Smooth muscle cell of the brain vasculature (primary cell): ENCODE measurements around the gene RBM19.

Experiments
- DNase-seq: peaks from one replicate; pipeline ENCODE4 v3.0.0-alpha.2; 2012; ENCODE audit warnings: low read depth, low spot score

Gene RBM19

DNA sequence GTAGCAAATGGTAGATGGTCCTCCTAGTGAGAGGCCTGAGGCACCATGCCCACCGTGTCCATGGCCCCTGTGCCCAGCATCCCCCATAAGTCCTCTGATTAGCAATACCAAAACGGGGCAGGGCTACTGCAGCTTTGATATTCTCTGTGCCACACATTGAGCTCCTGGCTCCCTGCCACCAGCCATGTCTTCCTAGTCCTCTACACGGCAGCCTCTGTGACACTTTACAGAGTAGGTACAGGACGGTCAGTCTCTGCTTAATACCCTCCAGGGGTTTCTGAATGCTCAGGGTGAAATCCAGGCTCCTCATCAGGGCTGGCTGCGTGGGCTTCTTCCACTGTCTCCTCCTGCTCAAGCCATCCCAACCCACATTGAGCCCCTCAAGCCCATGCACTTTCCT, 8.0 kb downstream of the RBM19 start:
- DNase-seq: no peak

DNA sequence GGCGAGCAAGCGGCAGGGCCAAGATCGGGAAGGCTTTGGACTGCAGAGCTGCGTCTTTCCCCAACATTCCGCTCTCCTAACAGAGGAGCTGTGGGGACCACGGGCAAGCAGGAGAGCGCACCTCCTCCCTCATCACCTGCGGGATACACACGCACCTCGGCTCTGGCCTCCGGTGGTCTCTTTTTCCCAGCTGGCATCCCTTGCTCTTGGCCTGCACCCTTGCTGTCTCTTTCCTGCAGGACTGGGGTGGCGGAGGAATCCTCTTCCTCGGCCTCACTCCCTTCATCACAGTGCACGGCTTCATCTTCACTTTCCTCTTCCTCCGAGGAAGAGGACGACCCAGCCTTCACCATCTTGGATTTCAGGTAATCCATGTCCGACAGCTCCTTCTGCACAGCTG, 8.5 kb downstream of the RBM19 start:
- no peak for DNase-seq

DNA sequence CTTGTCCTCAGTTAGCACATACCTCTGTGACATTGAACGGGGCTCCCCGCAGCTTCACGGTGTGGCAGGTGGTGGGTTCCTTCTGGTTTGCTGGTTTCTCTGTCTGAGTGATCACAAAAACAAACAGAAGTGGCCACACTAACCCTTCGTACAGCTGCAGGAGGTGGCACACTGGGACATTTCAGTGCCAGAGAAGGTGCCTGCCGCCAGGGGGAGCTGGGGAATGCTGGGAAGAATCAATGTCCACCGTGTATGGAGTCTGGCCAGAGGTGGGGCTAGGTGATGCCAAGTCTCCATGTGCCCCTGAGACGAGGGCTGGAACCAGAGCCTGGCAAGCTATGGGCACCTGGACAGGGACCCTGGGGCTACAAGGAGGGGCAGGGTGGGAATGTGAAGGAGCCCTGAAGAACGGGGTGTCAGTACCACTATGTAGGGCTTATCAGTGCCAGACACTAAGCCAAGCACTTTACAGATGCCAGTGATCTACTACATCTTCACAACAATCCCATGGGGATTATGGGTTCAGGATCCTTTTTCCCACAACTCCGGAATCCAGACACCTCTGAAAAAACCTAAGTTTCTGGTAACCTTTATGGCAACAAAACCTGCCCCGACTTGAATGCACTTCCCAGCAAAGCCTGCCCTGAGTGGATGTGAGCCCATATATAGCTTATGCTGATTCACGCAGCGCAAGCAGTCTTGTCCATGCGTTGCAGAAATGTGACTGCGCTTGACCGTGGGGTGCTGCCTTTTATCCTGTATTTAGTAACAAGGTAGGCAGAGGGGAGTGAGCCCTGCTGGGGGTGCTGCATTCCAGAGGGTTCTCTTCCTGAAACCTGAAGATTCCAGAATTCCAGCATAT, 10.8 kb downstream of the RBM19 start:
- no peak for DNase-seq

GRCh38 chr12:113954547-113954946, 11.6 kb downstream of the RBM19 start:
- no peak for DNase-seq

- DNase-seq: no peak
Observed at GRCh38 chr12:113950873-113951272, 15.3 kb downstream of the RBM19 start.

- DNase-seq: no peak
Observed at GRCh38 chr12:113949321-113950305, 16.5 kb downstream of the RBM19 start.

DNA sequence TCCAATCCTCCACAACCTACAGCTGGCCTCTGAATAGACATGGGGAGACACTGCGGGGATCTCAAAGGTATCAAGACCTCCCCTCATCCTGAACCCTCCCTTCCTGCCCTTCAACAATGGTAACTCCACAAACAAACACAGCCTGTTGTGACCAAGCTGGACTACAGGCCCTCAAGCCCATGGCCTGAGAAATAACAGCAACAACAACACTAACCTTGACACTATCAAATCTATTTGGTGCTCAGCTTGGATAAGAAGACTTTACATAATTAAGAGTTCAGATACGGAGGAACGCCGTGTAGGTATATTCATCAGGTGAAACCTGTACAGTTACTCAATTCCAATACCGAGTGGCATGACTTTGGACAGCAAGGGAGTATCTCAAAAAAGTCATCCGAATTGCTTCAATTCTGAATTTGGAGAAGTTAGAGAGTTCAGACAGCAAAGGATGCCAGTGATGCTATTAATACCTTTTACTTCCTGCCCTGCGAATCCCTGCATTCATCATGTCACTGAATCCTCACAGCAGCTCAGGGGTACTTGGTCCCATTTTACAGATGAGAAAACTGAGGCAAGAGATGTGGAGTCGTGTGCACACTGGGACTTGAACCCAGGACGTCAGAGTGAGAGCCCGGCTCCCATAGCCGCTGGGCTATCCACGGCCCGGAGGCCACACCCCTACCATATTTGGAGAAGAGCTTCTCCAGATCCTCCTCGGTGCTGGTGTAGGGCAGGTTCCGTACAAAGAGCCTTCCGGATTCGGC, 17.8 kb downstream of the RBM19 start:
- no peak for DNase-seq

DNA sequence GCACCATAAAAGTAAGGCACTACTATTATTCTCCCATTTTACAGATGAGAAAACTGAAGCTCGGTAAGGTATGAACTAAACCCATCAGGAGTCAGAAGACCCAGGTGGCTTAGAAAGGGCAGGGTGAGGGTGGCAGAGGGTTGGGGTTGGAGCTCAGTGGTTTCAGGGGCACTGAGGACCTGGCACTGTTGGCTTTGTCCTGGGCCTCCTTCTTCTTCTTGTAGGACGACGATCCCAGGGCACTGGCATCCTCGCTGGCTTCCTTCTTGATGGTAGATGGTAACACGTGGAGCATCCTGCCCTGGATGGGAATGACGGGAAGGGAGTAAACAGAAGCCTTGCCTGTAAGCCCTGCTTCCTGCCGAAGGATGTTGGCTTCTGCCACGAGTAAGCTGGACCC, 19.9 kb downstream of the RBM19 start:
- no peak for DNase-seq

DNA sequence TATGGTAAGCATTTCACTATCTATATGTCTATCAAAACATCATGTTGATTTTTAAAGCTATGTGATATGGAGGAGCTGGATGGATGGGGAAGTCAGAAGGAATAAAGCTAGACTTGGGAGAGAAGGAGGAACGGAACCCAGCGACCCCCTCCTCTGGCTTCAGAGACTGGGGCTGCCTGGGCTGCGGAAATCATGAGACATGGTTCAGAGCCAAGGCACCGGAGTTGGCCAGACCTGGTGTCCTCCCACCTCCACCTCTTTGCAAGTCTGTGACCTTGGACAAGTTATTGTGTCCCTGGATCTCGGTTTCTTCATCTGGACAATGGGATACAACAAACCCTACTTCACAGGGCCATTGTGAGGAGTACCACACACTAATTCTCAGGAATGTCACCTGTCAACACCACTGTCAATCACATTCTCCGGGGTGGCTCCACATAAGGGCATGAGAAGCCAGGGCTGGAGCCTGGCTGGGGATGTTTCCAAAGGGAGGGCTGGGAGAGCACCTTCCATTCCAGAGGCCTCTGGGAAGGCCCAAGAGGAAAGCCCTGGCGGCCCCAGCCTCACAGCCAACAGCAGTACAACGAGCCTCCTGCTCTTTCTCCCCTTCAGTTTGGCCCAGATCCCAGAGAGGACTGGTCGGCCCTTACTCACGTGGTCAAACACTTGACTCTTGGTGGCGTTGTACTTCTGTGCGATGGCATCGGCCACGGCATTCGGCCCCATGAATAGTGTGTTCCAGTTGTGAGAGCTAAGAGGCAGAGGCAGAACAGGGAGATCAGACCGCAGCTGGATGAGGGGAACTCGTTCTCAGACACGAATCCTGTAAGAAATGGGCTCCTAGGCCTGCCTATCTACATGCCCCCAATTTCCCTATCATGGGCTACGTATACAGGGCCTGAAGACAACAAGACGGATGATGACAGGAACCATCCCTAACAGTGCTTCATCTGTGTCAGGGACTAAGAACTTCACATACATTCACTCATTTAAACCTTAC, 20.7 kb downstream of the RBM19 start:
- DNase-seq: no peak

- DNase-seq: no peak
Observed at GRCh38 chr12:113942209-113942608, 23.9 kb downstream of the RBM19 start.

- DNase-seq: no peak
Observed at GRCh38 chr12:113941208-113941486, 25.0 kb downstream of the RBM19 start.

DNA sequence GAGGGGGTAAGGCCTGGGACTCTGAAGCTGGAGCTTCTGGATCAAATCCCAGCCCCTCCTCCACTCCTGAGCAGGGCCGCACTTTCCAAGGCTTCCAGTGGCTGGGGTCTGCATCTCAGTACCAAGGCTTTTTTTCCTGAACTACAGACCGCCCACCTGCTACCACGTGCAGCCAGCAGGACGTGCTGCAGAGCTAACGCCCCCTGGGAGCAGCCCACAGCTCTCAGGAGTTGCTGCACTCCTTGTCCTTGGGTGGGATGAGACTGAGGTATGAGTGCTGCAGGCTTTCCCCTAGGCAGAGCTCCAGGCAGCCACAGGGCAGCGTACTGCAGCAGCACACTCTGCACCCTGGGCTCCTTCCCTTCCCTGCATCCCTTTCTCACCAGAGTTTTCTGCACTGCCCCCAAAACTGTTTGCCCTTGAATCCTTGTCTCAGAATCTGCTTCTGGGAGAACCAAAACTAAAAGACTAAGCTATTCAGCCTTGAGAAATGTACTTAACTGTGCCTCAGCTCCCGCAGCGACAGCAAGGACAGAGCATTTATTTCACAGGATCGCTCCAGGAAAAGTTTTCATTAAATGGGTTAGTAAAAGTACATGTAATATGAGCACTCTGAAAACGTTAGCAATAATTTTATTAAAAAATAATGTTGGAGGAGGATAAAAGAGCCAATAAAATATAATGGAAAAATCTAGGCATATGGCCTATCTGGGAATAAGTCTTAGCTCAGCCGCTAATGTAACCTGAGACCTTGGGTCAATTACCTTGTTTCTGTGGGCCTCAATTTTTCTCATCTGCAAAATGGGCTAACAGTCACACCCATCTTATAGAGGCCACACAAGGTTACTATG, 25.5 kb downstream of the RBM19 start:
- no peak for DNase-seq

DNA sequence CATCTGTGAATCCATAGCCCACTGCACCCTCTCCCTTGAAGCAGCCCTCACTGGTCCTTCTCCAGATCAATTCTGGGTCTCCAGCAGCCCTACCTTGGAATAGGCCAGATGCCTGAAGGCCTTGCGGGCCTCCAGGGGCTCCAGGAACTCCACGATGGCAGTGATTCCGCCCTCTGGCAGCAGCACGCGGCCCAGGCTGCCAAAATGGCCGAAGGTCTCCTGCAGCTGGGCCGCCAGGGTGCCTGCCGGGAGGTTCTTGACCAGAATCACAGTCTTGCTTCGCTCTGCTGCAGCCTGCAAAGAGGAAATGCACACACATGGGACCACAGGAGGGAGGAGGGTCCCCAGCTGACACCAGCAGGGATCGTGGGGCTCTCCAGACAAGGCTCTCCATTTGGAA, 26.3 kb downstream of the RBM19 start:
- DNase-seq: no peak

DNA sequence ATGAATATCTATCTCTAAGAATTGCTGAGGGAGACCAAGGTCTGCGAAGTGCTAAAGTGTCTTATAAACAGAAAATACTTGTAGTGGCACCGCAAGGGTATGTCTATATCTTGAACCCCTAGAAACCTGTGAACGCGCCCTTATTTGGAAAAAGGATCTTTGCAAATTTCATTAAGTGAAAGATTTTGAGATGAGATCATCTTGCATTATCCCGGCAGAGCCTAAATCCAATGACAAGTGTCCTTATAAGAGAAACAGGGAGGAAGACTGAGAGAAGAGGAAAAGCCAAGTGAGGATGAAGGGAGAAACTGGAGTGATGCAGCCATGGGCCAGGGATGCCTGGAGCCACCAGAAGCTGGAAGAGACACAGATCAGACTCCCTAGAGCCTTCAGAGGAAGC, 27.7 kb downstream of the RBM19 start:
- DNase-seq: no peak

DNA sequence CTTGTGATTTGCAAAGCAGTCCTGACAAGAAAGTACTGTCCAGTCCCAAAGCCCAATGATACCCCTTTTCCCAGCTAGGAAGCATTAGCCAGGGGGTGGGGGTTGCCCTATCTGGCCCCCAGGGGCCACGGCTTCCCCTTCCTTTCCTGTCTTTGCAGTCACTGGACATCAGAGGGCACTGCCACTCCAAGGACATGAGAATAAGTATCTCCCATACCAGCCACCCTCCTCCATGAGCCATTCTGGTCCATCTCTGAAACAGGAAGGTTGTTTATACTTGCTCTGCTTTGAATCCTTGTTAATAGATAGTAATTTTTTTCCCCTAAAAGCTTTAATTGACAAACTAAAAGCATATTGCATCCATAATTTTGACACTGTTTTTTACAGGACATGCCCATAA, 29.7 kb downstream of the RBM19 start:
- DNase-seq: no peak

DNA sequence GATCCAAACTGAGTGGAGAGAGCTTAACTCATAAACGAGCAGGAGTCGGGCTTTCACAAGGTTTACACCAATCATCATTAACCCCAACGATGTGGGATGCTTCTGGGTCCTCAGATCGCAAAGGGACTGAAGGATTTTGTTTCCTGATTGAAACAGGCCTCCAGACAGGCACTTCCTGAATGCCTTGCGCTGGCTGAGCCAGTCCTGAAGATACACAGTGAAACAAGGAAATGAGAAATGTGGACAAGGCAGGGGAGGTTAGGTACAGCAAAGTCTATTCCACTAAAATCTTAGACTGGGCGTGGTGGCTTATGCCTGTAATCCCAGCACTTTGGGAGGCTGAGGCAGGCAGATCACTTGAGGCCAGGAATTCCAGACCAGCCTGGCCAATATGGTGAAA, 30.7 kb downstream of the RBM19 start:
- DNase-seq: no peak

GRCh38 chr12:113934946-113935345, 31.2 kb downstream of the RBM19 start:
- no peak for DNase-seq

- DNase-seq: no peak
Observed at GRCh38 chr12:113934060-113934814, 31.9 kb downstream of the RBM19 start.

DNA sequence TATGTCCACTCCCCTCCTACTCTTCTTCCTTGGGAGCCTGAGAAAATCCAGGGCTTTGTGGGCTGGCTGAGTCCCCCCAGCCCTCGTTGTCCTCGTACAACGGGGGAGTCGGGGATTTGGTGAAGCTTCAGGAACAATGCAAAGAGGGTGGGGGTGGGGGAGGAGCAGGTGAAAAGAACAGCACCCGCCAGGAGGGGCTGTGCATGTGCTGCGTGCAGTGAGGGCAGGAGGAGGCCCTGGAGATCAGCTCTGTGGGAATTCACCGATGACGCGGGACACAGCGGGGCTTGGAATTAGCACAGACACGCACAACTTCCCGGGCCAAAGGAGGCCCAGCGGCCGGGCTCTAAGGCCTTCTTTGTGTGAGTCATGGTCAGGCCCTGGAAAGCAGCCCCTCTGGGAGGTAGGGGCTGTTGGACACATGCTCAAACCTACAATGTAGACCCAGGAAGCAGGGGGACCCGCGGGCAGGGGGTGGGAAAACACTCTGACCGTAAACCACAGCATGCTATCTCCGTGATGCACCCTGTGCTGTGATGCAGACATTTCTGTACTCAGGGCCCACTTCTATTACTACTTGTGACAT, 32.8 kb downstream of the RBM19 start:
- peak; percentile 79 for DNase-seq
